Measurements from ENCODE around the gene HSD17B4. TPM values are rescaled to one million over a fixed set of nuclear protein-coding genes. Genes with fewer than 3 reads are reported as not detected.

Gene HSD17B4
- total and polyA plus RNA-seq, 9 of the 15 experiments (the other 6 are each of a cell fraction or from before 2014, with no cell fraction given): 50.6 to 187 (median 94.6) TPM

DNA sequence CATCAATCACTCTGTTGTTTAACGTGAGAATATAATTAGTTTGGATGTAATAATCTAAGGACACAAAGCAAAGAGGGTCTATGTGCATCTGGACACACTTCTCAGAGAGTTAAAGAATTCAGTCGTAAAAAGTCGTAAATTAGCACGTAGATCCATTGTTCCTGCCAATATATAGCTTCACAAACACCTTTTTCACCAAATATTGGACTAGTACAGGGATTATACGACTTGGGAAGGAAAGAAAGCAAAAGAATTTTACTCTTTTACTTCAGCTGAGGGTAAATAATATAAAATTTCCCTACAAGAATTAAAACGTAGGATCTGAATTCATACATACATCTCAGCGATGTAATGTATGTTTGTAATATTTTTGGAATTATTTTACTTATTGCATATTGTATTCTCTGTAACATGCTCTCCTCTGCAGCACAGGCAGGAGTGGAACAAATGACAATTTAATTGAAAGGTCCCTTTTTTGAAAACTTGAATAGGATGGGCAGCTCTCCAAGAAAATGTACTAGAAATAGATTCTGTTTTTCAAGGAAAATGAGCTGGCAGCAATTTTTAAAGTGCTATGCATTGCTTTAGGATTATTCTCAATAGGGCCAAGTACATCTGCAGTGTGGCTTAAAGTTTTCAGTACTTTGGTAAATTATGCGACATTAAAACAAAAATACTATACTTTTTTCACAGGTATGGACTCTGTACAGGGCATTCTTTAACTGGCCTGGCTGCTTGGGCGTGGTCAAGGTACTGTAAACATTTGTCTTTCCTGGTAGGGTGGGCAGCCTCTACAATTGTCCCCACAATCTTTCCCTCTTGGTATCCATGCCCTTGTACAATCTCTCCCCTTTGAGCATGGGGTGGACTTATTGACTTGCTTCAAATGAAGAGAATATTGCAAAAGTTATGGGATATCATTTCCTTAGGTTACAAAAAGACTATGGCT lies 39.7 kb upstream of the HSD17B4 start:
- H4K20me1 ChIP-seq (replicated peaks; ENCODE audit: control insufficient read depth, insufficient read depth, low read length): no peaks in the 10 kb centered on the region
- ChIA-PET CTCF (ENCODE audit: low intra/inter-chr PET ratio) (interaction anchor here (0.6 to 2.5 kb wide), 4 partner anchors 55 to 424 kb away, joined by 3 to 26 read pairs (median 12); partner anchors contain the start of gene DTWD2), POLR2A (interaction anchor here (0.7 to 1.0 kb wide), 2 partner anchors 12 to 161 kb away, joined by 3 read pairs; no protein-coding TSS in a partner anchor)
- H2AFZ ChIP-seq (ENCODE audit: low read depth, low read length): peak overlapping the region; percentile 89
- no peak overlapping the region for H3K4me3 ChIP-seq
- 22% methylated on average over 9 of the region's 9 CpGs for WGBS (ENCODE audit: insufficient coverage, low coverage, missing lambda C conversion rate)
- TF ChIP-seq LCOR (CRISPR knock-in tag; IDR thresholded peaks at IDR 0.05) (0 out of 2 replicates have a peak, but pooled peaks have one; percentile 3), ATF7 (IDR thresholded peaks at IDR 0.05) (0 out of 2 replicates have a peak, but pooled peaks have one; percentile 3), ZNF384 (IDR thresholded peaks at IDR 0.05; ENCODE audit: low read depth, low read length) (no peak), ETV1 (tag; conservative IDR thresholded peaks at IDR 0.05; ENCODE audit: low read depth) (0 out of 2 replicates have a peak, but pooled peaks have one; percentile 12), CCAR2 (IDR thresholded peaks at IDR 0.05; ENCODE audit: low read depth, low read length) (no peak)
- TF ChIP-seq, protein P1, sequence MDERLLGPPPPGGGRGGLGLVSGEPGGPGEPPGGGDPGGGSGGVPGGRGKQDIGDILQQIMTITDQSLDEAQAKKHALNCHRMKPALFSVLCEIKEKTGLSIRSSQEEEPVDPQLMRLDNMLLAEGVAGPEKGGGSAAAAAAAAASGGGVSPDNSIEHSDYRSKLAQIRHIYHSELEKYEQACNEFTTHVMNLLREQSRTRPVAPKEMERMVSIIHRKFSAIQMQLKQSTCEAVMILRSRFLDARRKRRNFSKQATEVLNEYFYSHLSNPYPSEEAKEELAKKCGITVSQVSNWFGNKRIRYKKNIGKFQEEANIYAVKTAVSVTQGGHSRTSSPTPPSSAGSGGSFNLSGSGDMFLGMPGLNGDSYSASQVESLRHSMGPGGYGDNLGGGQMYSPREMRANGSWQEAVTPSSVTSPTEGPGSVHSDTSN (CRISPR knock-in tag; IDR thresholded peaks at IDR 0.05; ENCODE audit: low read depth): no peak
- TF ChIP-seq, protein P1 (tag; conservative IDR thresholded peaks at IDR 0.05; ENCODE audit: low read depth): peak; percentile 51; the same call in 1 of the 2 replicates
- TF ChIP-seq, protein P2, sequence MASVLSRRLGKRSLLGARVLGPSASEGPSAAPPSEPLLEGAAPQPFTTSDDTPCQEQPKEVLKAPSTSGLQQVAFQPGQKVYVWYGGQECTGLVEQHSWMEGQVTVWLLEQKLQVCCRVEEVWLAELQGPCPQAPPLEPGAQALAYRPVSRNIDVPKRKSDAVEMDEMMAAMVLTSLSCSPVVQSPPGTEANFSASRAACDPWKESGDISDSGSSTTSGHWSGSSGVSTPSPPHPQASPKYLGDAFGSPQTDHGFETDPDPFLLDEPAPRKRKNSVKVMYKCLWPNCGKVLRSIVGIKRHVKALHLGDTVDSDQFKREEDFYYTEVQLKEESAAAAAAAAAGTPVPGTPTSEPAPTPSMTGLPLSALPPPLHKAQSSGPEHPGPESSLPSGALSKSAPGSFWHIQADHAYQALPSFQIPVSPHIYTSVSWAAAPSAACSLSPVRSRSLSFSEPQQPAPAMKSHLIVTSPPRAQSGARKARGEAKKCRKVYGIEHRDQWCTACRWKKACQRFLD (CRISPR knock-in tag; IDR thresholded peaks at IDR 0.05): no peak
- H3K27me3 ChIP-seq (ENCODE audit: control insufficient read depth in 2 of 2, insufficient read depth in 2 of 2, low read length in 2 of 2): no peaks in the 10 kb centered on the region
- BruUV-seq (replicated peaks): no TSS peak
- H3K4me1 ChIP-seq (replicated peaks in 1 of 2; ENCODE audit: control insufficient read depth in 2 of 2, insufficient read depth in 2 of 2, low read length in 2 of 2): peaks cover 0 to 14% of the 10 kb centered on the region in 2 experiments; a peak in 3 of 5 replicates
- intact Hi-C loops (cut with micrococcal nuclease) (loop anchor here (1.0 to 2.0 kb wide), 5 partner anchors 97 to 424 kb away; partner anchors contain the start of genes DMXL1 and DTWD2), in situ Hi-C loops (cut with MboI) (loop anchor here (5.0 kb wide), 1 partner anchor 425 kb away; the partner anchor contains the start of gene DTWD2)
- H3K9me1 ChIP-seq (ENCODE audit: control insufficient read depth, insufficient read depth, low read length): no peaks in the 10 kb centered on the region
- no peaks in the 10 kb centered on the region for H3K9me3 ChIP-seq (replicated peaks; ENCODE audit: control insufficient read depth, insufficient read depth, low read depth, low read length)
- H3K36me3 ChIP-seq (ENCODE audit: control insufficient read depth, insufficient read depth, low read length): no peaks in the 10 kb centered on the region
- H3K4me2 ChIP-seq (ENCODE audit: insufficient read depth, low read length): peak overlapping the region; percentile 68; the same call in 1 of the 2 replicates
- ATAC-seq (no peak), FAIRE-seq (no peak), DNase-seq (ENCODE audit: extremely low read depth in 1 of 4, low spot score in 3 of 4) (no peak)
- H3K27ac ChIP-seq (ENCODE audit: extremely low read depth, low read depth, low read length): no peak overlapping the region
- peak overlapping the region in 1 of 2 experiments; percentile 57; a peak in 1 of 4 replicates for H3K9ac ChIP-seq (ENCODE audit: insufficient read depth in 1 of 2, low read depth in 2 of 2, low read length in 2 of 2)
- no peaks in the 10 kb centered on the region for H3K79me2 ChIP-seq (ENCODE audit: control insufficient read depth, insufficient read depth, low read length)
